ENCODE results near the gene TRIM36. TPM values are rescaled to one million over a fixed set of nuclear protein-coding genes. Genes with fewer than 3 reads are reported as not detected.

The TRIM36 gene
- total RNA-seq, 2 experiments from 2014 or later: 0.18 to 0.72 TPM

GRCh38 chr5:115150512-115150911, 19.2 kb downstream of the TRIM36 start:
- POLR2A ChIA-PET: no interaction called here
- no peaks in the 10 kb centered on the region for H3K36me3 Mint-ChIP-seq (ENCODE audit: low read depth)
- no peak overlapping the region for H3K4me3 Mint-ChIP-seq
- peaks cover 12% of the 10 kb centered on the region for H3K9me3 Mint-ChIP-seq
- CTCF ChIA-PET: no interaction called here
- intact Hi-C loops (cut with micrococcal nuclease): no loop called here
- ATAC-seq (no peak), DNase-seq (no peak)
- H3K4me1 Mint-ChIP-seq (ENCODE audit: low read depth): no peaks in the 10 kb centered on the region
- no peak overlapping the region for H3K27ac Mint-ChIP-seq
- no peak for TF ChIP-seq CTCF (IDR thresholded peaks at IDR 0.05)
- H3K27me3 Mint-ChIP-seq: peaks cover 26% of the 10 kb centered on the region

GRCh38 chr5:115147052-115147451, 22.7 kb downstream of the TRIM36 start:
- no peaks in the 10 kb centered on the region for H3K36me3 Mint-ChIP-seq (ENCODE audit: low read depth)
- intact Hi-C loops (cut with micrococcal nuclease): no loop called here
- H3K9me3 Mint-ChIP-seq: peaks cover 7% of the 10 kb centered on the region
- no peak for ATAC-seq
- peaks cover 10% of the 10 kb centered on the region for H3K27me3 Mint-ChIP-seq
- H3K4me1 Mint-ChIP-seq (ENCODE audit: low read depth): no peaks in the 10 kb centered on the region
- no peak overlapping the region for H3K27ac Mint-ChIP-seq
- ChIA-PET POLR2A (no interaction called here), CTCF (no interaction called here)
- no peak for TF ChIP-seq CTCF (IDR thresholded peaks at IDR 0.05)
- no peak overlapping the region for H3K4me3 Mint-ChIP-seq
- no peak for DNase-seq

DNA sequence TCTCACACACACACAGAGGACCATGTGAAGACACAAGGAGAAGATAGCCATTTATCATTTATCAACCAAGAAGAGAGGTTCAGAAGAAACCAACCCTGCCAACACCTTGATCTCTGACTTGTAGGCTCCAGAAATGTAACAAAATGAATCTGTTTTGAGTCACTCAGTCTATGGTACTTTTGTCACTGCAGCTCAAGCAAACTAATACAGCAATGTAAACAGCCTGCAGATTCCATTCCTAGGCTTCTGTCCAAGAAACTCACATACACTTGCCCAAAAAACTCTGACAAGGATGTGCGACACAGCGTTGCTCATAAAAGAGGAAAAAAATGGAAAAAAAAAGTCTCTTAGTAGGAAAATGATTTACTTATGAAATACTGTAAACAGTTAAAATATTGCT, 33.4 kb downstream of the TRIM36 start:
- ChIA-PET CTCF (interaction anchor here (1.0 kb wide), 1 partner anchor 38 kb away, joined by 4 read pairs; no protein-coding TSS in a partner anchor), POLR2A (no interaction called here)
- DNase-seq: no peak
- Mint-ChIP-seq H3K4me1 (ENCODE audit: low read depth) (no peaks in the 10 kb centered on the region), H3K36me3 (ENCODE audit: low read depth) (no peaks in the 10 kb centered on the region), H3K4me3 (no peak overlapping the region), H3K9me3 (no peaks in the 10 kb centered on the region), H3K27me3 (peaks cover 24% of the 10 kb centered on the region), H3K27ac (no peak overlapping the region)
- TF ChIP-seq CTCF (IDR thresholded peaks at IDR 0.05): no peak
- ATAC-seq: no peak
- intact Hi-C loops (cut with micrococcal nuclease): no loop called here

DNA sequence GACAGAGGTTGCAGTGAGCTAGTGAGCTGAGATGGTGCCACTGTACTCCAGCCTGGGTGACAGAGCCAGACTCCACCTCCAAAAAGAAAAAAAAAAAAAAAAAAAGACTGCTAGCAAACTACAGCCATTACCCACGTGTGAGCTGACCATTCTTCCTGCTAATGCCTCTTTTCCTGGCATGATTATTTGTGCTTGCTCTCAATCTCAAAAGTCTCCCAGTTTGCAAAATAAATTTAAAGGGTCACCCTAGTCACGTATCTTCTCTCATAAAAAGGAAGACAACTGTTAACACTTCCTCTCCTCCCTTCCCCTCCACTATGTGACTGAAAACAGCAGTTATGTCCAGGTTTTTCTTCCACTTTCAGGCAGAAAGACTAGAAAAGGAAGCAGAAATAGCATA, 37.2 kb downstream of the TRIM36 start:
- Mint-ChIP-seq H3K9me3 (no peaks in the 10 kb centered on the region), H3K4me3 (no peak overlapping the region), H3K36me3 (ENCODE audit: low read depth) (no peaks in the 10 kb centered on the region), H3K27ac (no peak overlapping the region), H3K4me1 (ENCODE audit: low read depth) (no peaks in the 10 kb centered on the region), H3K27me3 (peaks cover 14% of the 10 kb centered on the region)
- TF ChIP-seq CTCF (IDR thresholded peaks at IDR 0.05): no peak
- intact Hi-C loops (cut with micrococcal nuclease): no loop called here
- ChIA-PET CTCF (interaction anchor here (0.6 kb wide), 1 partner anchor 223 kb away, joined by 3 read pairs; no protein-coding TSS in a partner anchor), POLR2A (no interaction called here)
- DNase-seq: no peak
- no peak for ATAC-seq

DNA sequence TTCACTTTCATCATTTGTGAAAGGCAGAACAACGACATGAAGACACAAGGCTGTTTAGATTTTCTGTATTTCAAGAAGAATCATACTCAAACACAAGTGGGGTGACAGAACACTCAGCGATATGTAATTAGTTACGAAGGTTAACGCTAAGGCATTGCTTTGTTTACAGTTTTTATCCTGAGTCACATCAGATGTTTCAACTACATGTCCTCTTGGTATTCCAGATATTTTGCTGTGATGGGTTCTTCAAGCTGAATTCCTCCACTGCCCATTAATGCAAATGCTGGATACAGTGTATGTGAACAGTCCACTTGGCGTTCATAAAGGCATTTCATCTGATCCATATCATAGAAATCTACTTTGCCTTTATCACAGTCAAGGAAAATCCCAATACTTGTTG, 43.4 kb downstream of the TRIM36 start:
- ATAC-seq (no peak), DNase-seq (no peak)
- Mint-ChIP-seq H3K27me3 (peaks cover 8% of the 10 kb centered on the region), H3K9me3 (no peaks in the 10 kb centered on the region), H3K27ac (no peak overlapping the region), H3K4me3 (no peak overlapping the region), H3K36me3 (ENCODE audit: low read depth) (no peaks in the 10 kb centered on the region), H3K4me1 (ENCODE audit: low read depth) (no peaks in the 10 kb centered on the region)
- intact Hi-C loops (cut with micrococcal nuclease): no loop called here
- CTCF ChIA-PET: interaction anchor here (1.1 kb wide), 1 partner anchor 29 kb away, joined by 3 read pairs; no protein-coding TSS in a partner anchor
- POLR2A ChIA-PET: no interaction called here
- no peak for TF ChIP-seq CTCF (IDR thresholded peaks at IDR 0.05)
